Upper lobe of left lung (tissue), 4 donors: ENCODE measurements around the gene IL1RAPL2.

Source experiments
- CTCF ChIP-seq, 6 experiments: fragments of 450-650 bp in 4 of 6; fragments of 200-600 bp in 2 of 6; sonication (generic) in 2 of 6; IDR thresholded peaks; one replicate each; pipeline ENCODE4 v1.5.1; 2016 to 2019; ENCODE audit warnings: antibody characterized with exemption in 6 of 6
- POLR2A ChIP-seq, 4 donors: fragments of 450-650 bp; IDR thresholded peaks; one replicate each; pipeline ENCODE4 v1.5.1; 2016 to 2017; ENCODE audit warnings: antibody characterized with exemption in 4 of 4, mild to moderate bottlenecking in 2 of 4

DNA sequence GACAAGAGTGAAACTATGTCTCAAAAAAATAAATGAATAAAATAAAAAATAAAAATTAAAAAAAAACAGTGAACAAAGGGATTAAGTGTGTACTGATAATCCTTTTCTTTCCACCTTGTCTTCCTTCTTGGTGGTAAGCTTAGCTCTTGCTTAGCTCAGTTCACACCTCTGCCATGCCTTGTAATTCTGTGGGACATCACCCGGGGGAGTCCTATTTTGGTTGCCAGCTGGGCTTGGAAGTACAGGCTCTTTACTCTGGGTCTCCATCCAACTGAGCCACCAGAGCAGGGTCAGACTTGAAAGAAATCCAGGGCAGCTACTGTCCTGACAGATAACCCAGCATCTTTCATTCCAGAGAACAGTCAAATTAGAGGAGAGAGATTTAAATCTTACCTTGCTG lies 858.7 kb downstream of the IL1RAPL2 start:
- TF ChIP-seq CTCF (IDR thresholded peaks at IDR 0.05) = no peak
- no peak for TF ChIP-seq POLR2A (IDR thresholded peaks at IDR 0.05)
